Gastrocnemius medialis (tissue), 4 donors: ENCODE data around the gene SAMD7. TPM values are rescaled to one million over a fixed set of nuclear protein-coding genes. Genes with fewer than 3 reads are reported as not detected.

Experiments used
- ATAC-seq, 2 donors: fragments of 150-250 bp; one replicate each; pipeline ENCODE4 v1.9.1; 2016
- DNase-seq, 2 donors: peaks; one replicate each; pipeline ENCODE4 v3.0.0-alpha.2; 2019
- H3K27ac ChIP-seq, 4 donors: fragments of 200-600 bp; sonication (generic); 1 replicate in 1 of 4; 2 replicates in 3 of 4; pipeline ENCODE4 v1.5.1; 2016 to 2018; ENCODE audit warnings: mild to moderate bottlenecking in 2 of 4, moderate library complexity in 1 of 4
- H3K27me3 ChIP-seq, 3 donors: fragments of 200-600 bp; sonication (generic) in 2 of 3; 1 replicate in 1 of 3; 2 replicates in 2 of 3; pipeline versions ENCODE4 v1.5.1 to v1.6.0; 2016 to 2019; ENCODE audit warnings: mild to moderate bottlenecking in 1 of 3, moderate library complexity in 1 of 3
- H3K36me3 ChIP-seq, 2 donors: fragments of 200-600 bp; sonication (generic) in 1 of 2; one replicate each; pipeline ENCODE4 v1.5.1; 2017 to 2018
- H3K4me1 ChIP-seq, 2 donors: fragments of 200-600 bp; sonication (generic) in 1 of 2; one replicate each; pipeline ENCODE4 v1.5.1; 2016 to 2017; ENCODE audit warnings: mild to moderate bottlenecking in 2 of 2
- H3K4me3 ChIP-seq, 4 donors: fragments of 200-600 bp; sonication (generic) in 3 of 4; 1 replicate in 1 of 4; 2 replicates in 3 of 4; pipeline ENCODE4 v1.5.1; 2016 to 2019; ENCODE audit warnings: mild to moderate bottlenecking in 2 of 4
- H3K9me3 ChIP-seq, 3 donors: fragments of 200-600 bp; sonication (generic) in 2 of 3; 1 replicate in 1 of 3; 2 replicates in 2 of 3; pipeline ENCODE4 v1.5.1; 2016 to 2019
- POLR2A ChIP-seq, 2 donors: fragments of 450-650 bp; IDR thresholded peaks; one replicate each; pipeline ENCODE4 v1.6.1; 2017; ENCODE audit warnings: antibody characterized with exemption in 2 of 2, mild to moderate bottlenecking in 2 of 2, moderate library complexity in 2 of 2
- in situ Hi-C, 4 donors: fragments of 200-750 bp; cut with MboI; loops; one replicate each; pipeline versions ENCODE4 v1.15.0 to v1.8.0; 2017; ENCODE audit warnings: low sequenced_read_pairs in 4 of 4
- intact Hi-C: fragments of 100-400 bp; cut with DNase I; formaldehyde crosslinking; loops from one replicate; pipeline ENCODE4 v1.15.1; 2023; ENCODE audit warnings: low total_unique reads
- total RNA-seq, 4 donors: library from RNA; depleted of rRNA; stranded (reverse); fragments of >200 nt; gene quantifications; one replicate each; pipeline versions ENCODE4 v1.1.0 to v1.2.3, GENCODE V29; 2016
- TF ChIP-seq, protein P1 (sequence below), 5 experiments: fragments of 450-650 bp in 3 of 5; fragments of 200-600 bp in 2 of 5; sonication (generic) in 2 of 5; IDR thresholded peaks in 4 of 5; conservative IDR thresholded peaks in 1 of 5; 1 replicate in 4 of 5; 2 replicates in 1 of 5; pipeline ENCODE4 v1.5.1; 2016 to 2019; ENCODE audit warnings: antibody characterized with exemption in 5 of 5, mild to moderate bottlenecking in 3 of 5, moderate library complexity in 3 of 5

Gene SAMD7
- total RNA-seq, 4 donors from 2014 or later, result not detected

DNA sequence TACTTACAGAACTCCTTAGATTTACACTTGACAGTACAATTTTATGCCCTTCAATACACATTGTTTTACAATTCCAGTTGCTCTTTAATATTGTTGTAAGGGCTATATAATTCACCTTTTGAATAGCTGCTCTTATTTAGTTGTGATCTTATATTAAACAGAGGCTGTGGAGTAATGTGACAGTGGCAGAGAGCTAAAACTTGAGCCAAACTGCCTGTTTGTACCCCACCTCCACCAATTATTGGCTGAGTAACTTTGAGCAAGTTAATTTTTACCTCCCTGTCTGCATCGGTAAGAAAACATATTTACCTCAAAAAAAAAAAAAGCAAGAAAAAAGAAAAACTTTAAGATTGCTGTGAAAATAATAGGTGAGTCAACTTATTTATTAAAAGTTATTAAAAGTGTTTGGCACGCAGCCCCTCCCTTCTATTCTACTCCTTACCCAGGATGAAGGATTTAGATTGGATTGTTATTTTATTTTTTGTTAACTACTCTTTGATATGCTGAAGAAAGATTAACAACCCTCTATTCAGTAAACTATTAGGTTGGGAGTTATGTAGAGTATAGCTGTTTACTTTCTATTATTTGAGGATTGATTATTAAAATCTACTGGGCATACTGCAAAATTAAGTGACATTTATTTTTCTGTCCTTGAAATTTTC, 57.0 kb downstream of the SAMD7 start:
- peaks cover 32 to 48% of the 10 kb centered on the region in 2 donors for H3K4me1 ChIP-seq
- H3K27ac ChIP-seq, result peak overlapping the region; percentile 94 to 97 (median 96)

DNA sequence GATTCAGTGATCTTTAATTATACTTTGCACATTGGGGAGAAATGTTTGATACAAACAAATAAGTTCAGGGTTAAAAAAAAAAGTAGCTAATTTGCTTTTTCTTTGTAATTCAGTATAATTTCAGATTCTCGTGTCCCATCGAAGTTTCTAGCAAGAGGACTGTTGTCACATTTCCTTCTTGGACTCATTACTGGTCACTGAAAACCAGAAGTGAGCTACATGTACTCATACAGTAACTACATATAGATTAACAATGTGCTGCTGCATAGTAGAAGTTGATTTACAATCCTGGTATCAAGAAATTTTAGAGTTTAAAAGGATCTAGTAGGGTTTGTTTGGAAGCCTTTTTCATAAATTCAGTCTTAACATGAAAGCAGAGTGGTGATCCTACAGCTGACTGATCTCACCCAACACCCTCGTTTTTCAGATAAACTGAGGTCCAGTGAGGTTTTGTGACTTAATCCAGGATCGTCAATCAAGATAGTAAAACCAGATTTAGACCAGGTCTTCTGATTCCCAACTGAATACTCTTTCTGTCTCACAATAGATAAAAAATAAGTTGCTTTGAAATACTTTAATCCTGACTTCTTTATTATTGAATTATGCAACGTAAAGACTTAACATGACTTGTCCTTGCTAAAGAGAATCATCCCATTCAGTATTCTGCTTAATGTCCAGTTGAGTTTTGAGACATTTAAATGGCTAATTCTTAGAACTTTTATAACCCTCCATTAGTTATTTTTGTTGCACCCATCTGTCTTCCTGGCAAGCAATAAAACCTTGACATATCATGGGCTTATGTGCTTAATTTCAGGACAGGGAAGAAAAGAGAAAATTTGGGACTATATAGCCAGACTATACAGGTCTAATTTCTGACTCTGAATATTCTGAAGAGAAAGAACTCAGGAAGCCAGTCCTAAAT, 58.1 kb downstream of the SAMD7 start:
- DNase-seq (no peak), ATAC-seq (no peak)
- in situ Hi-C loops, result loop anchor here in 1 of 4 donors (10.0 kb wide), 1 partner anchor 195 kb away; the partner anchor contains the start of gene MYNN
- intact Hi-C loops, result loop anchor here (5.0 kb wide), 1 partner anchor 197 kb away; the partner anchor contains the start of gene MYNN
- peaks cover 36 to 48% of the 10 kb centered on the region in 2 donors for H3K4me1 ChIP-seq
- H3K27me3 ChIP-seq, result no peaks in the 10 kb centered on the region
- no peak overlapping the region for H3K4me3 ChIP-seq
- no peak for TF ChIP-seq POLR2A (IDR thresholded peaks at IDR 0.05)
- TF ChIP-seq, protein P1, sequence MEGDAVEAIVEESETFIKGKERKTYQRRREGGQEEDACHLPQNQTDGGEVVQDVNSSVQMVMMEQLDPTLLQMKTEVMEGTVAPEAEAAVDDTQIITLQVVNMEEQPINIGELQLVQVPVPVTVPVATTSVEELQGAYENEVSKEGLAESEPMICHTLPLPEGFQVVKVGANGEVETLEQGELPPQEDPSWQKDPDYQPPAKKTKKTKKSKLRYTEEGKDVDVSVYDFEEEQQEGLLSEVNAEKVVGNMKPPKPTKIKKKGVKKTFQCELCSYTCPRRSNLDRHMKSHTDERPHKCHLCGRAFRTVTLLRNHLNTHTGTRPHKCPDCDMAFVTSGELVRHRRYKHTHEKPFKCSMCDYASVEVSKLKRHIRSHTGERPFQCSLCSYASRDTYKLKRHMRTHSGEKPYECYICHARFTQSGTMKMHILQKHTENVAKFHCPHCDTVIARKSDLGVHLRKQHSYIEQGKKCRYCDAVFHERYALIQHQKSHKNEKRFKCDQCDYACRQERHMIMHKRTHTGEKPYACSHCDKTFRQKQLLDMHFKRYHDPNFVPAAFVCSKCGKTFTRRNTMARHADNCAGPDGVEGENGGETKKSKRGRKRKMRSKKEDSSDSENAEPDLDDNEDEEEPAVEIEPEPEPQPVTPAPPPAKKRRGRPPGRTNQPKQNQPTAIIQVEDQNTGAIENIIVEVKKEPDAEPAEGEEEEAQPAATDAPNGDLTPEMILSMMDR (IDR thresholded peaks at IDR 0.05 in 4 of 5, conservative IDR thresholded peaks at IDR 0.05 in 1 of 5), result no peak
- no peaks in the 10 kb centered on the region for H3K9me3 ChIP-seq
- H3K36me3 ChIP-seq, result no peaks in the 10 kb centered on the region
- peak overlapping the region in 1 of 4 donors; percentile 97 for H3K27ac ChIP-seq

More for the DNA sequence above, 57.0 kb downstream of the SAMD7 start:
- DNase-seq (no peak), ATAC-seq (no peak)
- intact Hi-C loops (loop anchor here (5.0 kb wide), 1 partner anchor 196 kb away; the partner anchor contains the start of gene MYNN), in situ Hi-C loops (loop anchor here in 1 of 4 donors (10.0 kb wide), 1 partner anchor 194 kb away; the partner anchor contains the start of gene MYNN)
- no peak for TF ChIP-seq POLR2A (IDR thresholded peaks at IDR 0.05)
- TF ChIP-seq, protein P1 (IDR thresholded peaks at IDR 0.05 in 4 of 5, conservative IDR thresholded peaks at IDR 0.05 in 1 of 5), result no peak
- peak overlapping the region; percentile 72 to 97 (median 88) for H3K4me3 ChIP-seq
- H3K9me3 ChIP-seq, result no peaks in the 10 kb centered on the region
- no peaks in the 10 kb centered on the region for H3K36me3 ChIP-seq
- no peaks in the 10 kb centered on the region for H3K27me3 ChIP-seq

DNA sequence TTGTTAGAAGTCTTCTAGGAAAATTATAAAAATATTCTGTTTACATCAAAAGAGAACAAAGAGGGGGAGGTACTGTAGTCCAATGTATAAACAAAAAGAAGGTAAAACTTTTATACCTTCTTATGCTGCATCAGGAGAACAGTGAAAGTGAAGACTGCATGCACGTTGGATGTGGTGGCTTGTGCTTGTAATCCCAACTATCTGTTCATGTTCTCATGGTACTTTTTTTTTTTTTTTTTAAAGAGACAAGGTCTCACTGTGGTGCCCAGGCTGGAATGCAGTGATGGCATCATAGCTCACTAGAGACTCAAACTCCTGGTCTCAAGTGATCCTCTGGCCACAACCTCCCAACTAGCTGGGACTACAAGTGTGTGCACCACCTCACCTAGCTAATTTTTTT, 59.5 kb downstream of the SAMD7 start:
- Histone ChIP-seq H3K27ac (no peak overlapping the region), H3K36me3 (peaks cover 0 to 2% of the 10 kb centered on the region in 2 donors), H3K9me3 (no peaks in the 10 kb centered on the region), H3K27me3 (no peaks in the 10 kb centered on the region), H3K4me3 (no peak overlapping the region), H3K4me1 (peaks cover 36 to 48% of the 10 kb centered on the region in 2 donors)
- in situ Hi-C loops, result no loop called here
- no peak for DNase-seq
- no peak for ATAC-seq
- intact Hi-C loops, result no loop called here
- TF ChIP-seq POLR2A (IDR thresholded peaks at IDR 0.05), result no peak
- TF ChIP-seq, protein P1 (IDR thresholded peaks at IDR 0.05 in 4 of 5, conservative IDR thresholded peaks at IDR 0.05 in 1 of 5), result no peak

DNA sequence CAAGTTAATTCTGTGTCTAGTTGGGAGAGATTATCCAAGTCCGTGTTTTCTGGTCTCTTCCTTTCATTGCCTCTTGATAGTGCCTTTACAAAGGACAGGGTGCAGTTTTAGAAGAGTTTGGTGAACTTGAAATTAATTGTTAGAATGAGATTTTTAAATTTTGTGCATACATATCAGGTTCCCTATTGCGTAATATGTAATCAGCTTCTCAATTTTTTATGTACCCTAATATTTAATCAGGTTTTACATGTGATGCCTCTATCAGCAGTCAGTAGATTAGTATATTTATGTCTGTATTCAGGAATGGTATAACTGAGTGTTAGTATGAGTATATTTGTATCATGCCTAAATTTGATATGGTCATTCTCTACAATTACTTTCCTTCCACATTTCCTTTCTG, 60.1 kb downstream of the SAMD7 start:
- intact Hi-C loops (no loop called here), in situ Hi-C loops (no loop called here)
- Histone ChIP-seq H3K9me3 (no peaks in the 10 kb centered on the region), H3K27me3 (no peaks in the 10 kb centered on the region), H3K4me3 (no peak overlapping the region), H3K4me1 (peaks cover 36 to 43% of the 10 kb centered on the region in 2 donors), H3K27ac (no peak overlapping the region), H3K36me3 (peaks cover 0 to 9% of the 10 kb centered on the region in 2 donors)
- TF ChIP-seq, protein P1 (IDR thresholded peaks at IDR 0.05 in 4 of 5, conservative IDR thresholded peaks at IDR 0.05 in 1 of 5), result no peak
- no peak for TF ChIP-seq POLR2A (IDR thresholded peaks at IDR 0.05)
- no peak for ATAC-seq
- no peak for DNase-seq
